ENCODE measurements around the gene GRIK2.

GRIK2 gene

DNA sequence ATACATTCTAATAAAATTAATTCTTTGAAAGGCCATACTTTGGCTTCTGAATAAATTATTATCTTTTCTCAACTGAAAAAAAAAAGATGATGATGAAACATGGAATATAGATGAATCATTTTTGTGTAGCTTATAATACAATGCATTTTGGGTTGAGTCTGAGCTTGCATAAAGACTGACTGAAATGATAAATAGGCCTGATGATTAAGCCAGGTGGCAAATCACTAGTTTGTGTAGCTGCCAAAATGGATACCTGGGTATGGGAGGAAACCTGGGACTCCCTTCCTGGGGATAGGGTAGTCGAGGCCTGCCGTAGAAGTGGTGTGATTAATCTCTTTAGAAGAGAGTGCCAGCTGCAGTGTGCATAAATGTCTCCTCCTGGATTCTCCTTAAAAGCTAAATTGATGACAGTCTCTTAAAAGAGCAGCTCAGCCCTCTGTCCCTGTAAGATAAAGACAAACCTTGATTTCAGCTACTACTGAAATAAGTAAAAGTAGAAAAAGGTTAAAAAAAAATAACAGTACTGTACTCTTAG is 275.1 kb downstream of the GRIK2 start:
- TF ChIP-seq, protein P1, sequence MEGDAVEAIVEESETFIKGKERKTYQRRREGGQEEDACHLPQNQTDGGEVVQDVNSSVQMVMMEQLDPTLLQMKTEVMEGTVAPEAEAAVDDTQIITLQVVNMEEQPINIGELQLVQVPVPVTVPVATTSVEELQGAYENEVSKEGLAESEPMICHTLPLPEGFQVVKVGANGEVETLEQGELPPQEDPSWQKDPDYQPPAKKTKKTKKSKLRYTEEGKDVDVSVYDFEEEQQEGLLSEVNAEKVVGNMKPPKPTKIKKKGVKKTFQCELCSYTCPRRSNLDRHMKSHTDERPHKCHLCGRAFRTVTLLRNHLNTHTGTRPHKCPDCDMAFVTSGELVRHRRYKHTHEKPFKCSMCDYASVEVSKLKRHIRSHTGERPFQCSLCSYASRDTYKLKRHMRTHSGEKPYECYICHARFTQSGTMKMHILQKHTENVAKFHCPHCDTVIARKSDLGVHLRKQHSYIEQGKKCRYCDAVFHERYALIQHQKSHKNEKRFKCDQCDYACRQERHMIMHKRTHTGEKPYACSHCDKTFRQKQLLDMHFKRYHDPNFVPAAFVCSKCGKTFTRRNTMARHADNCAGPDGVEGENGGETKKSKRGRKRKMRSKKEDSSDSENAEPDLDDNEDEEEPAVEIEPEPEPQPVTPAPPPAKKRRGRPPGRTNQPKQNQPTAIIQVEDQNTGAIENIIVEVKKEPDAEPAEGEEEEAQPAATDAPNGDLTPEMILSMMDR (IDR thresholded peaks at IDR 0.05) = no peak
- no peak for TF ChIP-seq ZFX (IDR thresholded peaks at IDR 0.05; ENCODE audit: borderline replicate concordance)

GRCh38 chr6:101676187-101676586 is 282.7 kb downstream of the GRIK2 start:
- no peak overlapping the region for H3K27ac ChIP-seq
- TF ChIP-seq, protein P1 (IDR thresholded peaks at IDR 0.05) = no peak
- TF ChIP-seq ZFX (IDR thresholded peaks at IDR 0.05; ENCODE audit: borderline replicate concordance) = no peak

More for the DNA sequence above, 275.1 kb downstream of the GRIK2 start:
- H3K27ac ChIP-seq = no peak overlapping the region

DNA sequence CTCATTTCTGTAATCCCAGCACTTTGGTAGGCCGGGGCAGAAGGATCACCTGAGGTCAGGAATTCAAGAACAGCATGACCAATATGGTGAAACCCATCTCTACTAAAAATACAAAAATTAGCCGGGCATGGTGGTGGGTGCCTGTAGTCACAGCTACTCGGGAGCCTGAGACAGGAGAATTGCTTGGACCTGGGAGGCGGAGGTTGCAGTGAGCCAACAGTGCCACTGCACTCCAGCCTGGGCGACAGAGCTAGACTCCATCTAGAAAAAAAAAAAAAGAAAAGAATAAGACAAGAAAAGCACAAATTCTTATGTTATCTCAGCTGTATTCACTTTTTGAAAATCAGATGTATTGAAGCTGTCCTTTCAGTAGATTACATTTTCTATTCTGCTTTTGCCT is 289.4 kb downstream of the GRIK2 start:
- TF ChIP-seq, protein P1 (IDR thresholded peaks at IDR 0.05) = no peak
- no peak for TF ChIP-seq ZFX (IDR thresholded peaks at IDR 0.05; ENCODE audit: borderline replicate concordance)
- H3K27ac ChIP-seq = no peak overlapping the region

DNA sequence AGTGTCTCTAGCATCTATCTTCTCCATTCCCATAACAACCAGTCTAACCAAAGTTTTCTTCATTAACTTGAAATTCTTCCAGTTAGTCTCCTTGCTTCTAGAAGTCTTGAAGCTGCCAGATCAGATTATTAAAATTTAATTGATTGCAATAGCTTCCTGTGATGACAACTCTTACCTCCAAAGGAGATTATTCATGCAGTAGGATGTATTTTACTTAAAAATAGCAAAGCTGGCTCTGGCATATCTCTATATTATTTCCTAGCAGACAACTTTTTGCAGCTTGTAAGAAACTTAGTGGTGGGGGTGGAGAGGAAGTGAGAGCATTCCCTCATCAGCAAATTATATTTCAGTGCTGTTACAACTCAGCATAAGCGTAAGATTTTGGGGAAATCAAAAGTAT is 290.4 kb downstream of the GRIK2 start:
- no peak overlapping the region for H3K27ac ChIP-seq
- no peak for TF ChIP-seq ZFX (IDR thresholded peaks at IDR 0.05; ENCODE audit: borderline replicate concordance)
- TF ChIP-seq, protein P1 (IDR thresholded peaks at IDR 0.05) = no peak

- TF ChIP-seq, protein P1 (IDR thresholded peaks at IDR 0.05) = no peak
- TF ChIP-seq ZFX (IDR thresholded peaks at IDR 0.05; ENCODE audit: borderline replicate concordance) = no peak
Observed at GRCh38 chr6:101686653-101687052, 293.1 kb downstream of the GRIK2 start.

DNA sequence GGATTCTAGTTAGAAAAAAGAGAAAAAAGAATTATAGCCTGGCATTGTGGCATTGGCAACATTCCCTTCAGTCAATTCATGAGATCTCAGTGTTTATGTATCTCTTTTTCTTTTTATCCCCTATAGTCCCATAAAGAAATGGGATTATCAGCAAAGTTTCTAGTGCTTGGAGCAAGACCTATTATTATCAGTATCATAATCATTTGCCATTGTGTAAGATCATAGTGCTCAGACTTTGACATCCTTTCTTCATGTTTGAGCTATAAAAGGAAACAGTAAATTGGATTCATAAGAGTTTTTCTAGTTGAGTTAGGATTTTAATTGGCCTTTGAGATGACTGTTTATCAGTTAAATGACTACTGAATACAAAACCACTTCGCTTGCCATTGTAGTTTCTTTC is 295.6 kb downstream of the GRIK2 start:
- H3K27ac ChIP-seq = no peak overlapping the region
- TF ChIP-seq, protein P1 (IDR thresholded peaks at IDR 0.05) = no peak
- no peak for TF ChIP-seq ZFX (IDR thresholded peaks at IDR 0.05; ENCODE audit: borderline replicate concordance)

More at GRCh38 chr6:101686653-101687052, 293.1 kb downstream of the GRIK2 start:
- H3K27ac ChIP-seq = no peak overlapping the region

DNA sequence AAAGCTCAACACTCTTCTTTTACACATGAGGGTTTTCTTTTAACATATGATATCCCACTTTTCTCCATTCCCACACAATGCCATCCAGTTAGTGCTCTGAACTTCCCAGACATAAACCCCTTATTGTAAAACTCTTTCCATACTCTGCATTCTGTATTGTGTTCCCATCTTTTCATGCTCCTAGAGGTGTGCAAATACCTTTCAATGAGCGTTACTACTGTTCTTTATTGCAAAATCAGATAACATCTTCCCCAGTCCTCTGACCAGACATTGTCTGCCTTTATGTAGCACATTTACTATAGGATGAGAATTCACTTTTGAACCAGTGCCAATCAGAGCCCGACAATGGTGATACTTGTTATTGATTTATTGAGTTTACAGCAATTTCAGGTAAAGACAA is 296.2 kb downstream of the GRIK2 start:
- TF ChIP-seq, protein P1 (IDR thresholded peaks at IDR 0.05) = no peak
- TF ChIP-seq ZFX (IDR thresholded peaks at IDR 0.05; ENCODE audit: borderline replicate concordance) = no peak
- no peak overlapping the region for H3K27ac ChIP-seq
